IPS-NIHi7 (cell line): ENCODE results near the gene SRSF12.

Experiments used
- DNase-seq: peaks from one replicate; pipeline ENCODE4 v3.0.0; 2012; ENCODE audit warnings: mixed read lengths; ENCODE audit errors: extremely low spot score

The SRSF12 gene

GRCh38 chr6:89117211-89118108 is at the start of gene SRSF12:
TSS of gene SRSF12 (minus strand) at chr6:89118071. CDS start at chr6:89117887, 184 bp downstream.
- peak; percentile 90 for DNase-seq

GRCh38 chr6:89162047-89162371 is 44.1 kb upstream of the SRSF12 start:
- DNase-seq = no peak

GRCh38 chr6:89161326-89162046 is 43.6 kb upstream of the SRSF12 start:
- peak; percentile 71 for DNase-seq

GRCh38 chr6:89160331-89161092 is 42.6 kb upstream of the SRSF12 start:
- no peak for DNase-seq

GRCh38 chr6:89154131-89154530 is 36.3 kb upstream of the SRSF12 start:
- no peak for DNase-seq

- no peak for DNase-seq
Observed at GRCh38 chr6:89148016-89148750, 30.3 kb upstream of the SRSF12 start.

- DNase-seq = peak; percentile 45
Observed at GRCh38 chr6:89146718-89147700, 29.1 kb upstream of the SRSF12 start.

GRCh38 chr6:89145956-89146717 is 28.3 kb upstream of the SRSF12 start, which contains the start of gene PM20D2:
TSS of gene PM20D2 (plus strand) at chr6:89146055. CDS start at chr6:89146145, 90 bp downstream.
- peak; percentile 78 for DNase-seq

- DNase-seq = no peak
Observed at GRCh38 chr6:89145091-89145955, 27.5 kb upstream of the SRSF12 start.

- DNase-seq = no peak
Observed at GRCh38 chr6:89144354-89144906, 26.6 kb upstream of the SRSF12 start.

- DNase-seq = no peak
Observed at GRCh38 chr6:89140347-89141156, 22.7 kb upstream of the SRSF12 start.

GRCh38 chr6:89139509-89140346 is 21.9 kb upstream of the SRSF12 start:
- no peak for DNase-seq

- DNase-seq = no peak
Observed at GRCh38 chr6:89138173-89138572, 20.3 kb upstream of the SRSF12 start.

- DNase-seq = no peak
Observed at GRCh38 chr6:89134723-89135122, 16.9 kb upstream of the SRSF12 start.

GRCh38 chr6:89133981-89134380 is 16.1 kb upstream of the SRSF12 start:
- DNase-seq = no peak

GRCh38 chr6:89132057-89132456 is 14.2 kb upstream of the SRSF12 start:
- DNase-seq = no peak
